Natural killer cell (primary cell): Measurements from ENCODE around the gene GIPC2. TPM values are rescaled to one million over a fixed set of nuclear protein-coding genes. Genes with fewer than 3 reads are reported as not detected.
"Not testable (repeated sequence)": the region's sequence is repeated elsewhere in the genome, so short reads cannot be mapped to it uniquely, and the experiment has no call there.

ENCODE experiments used
- ATAC-seq, 3 donors: fragments of 150-1000 bp in 2 of 3; fragments of 200-7000 bp in 1 of 3; cut with Tn5 transposase; 1 replicate in 1 of 3; 2 replicates in 2 of 3; pipeline ENCODE4 v1.10.0; 2021; ENCODE audit warnings: mild to moderate bottlenecking in 2 of 3, moderate library complexity in 2 of 3
- DNase-seq, 2 donors: peaks; one replicate each; pipeline versions ENCODE4 v3.0.0 to v3.0.0-alpha.2; 2013 to 2021; ENCODE audit warnings: mixed read lengths in 1 of 2
- H3K27ac ChIP-seq: one replicate; pipeline ENCODE4 v1.5.1; 2013; ENCODE audit warnings: mild to moderate bottlenecking, low read length
- H3K27me3 ChIP-seq: one replicate; pipeline ENCODE4 v1.6.1; 2013; ENCODE audit warnings: low read length; ENCODE audit not compliant: control insufficient read depth, insufficient read depth
- H3K36me3 ChIP-seq: one replicate; pipeline ENCODE4 v1.6.1; 2013; ENCODE audit warnings: low read length; ENCODE audit not compliant: control insufficient read depth, insufficient read depth
- H3K4me1 ChIP-seq: one replicate; pipeline ENCODE4 v1.6.1; 2013; ENCODE audit warnings: low read length; ENCODE audit not compliant: control insufficient read depth, insufficient read depth
- H3K4me3 ChIP-seq: one replicate; pipeline ENCODE4 v1.5.1; 2013; ENCODE audit warnings: low read length
- H3K9me3 ChIP-seq: one replicate; pipeline ENCODE4 v1.6.1; 2013; ENCODE audit warnings: low read length; ENCODE audit not compliant: control insufficient read depth, insufficient read depth
- H3K27ac Mint-ChIP-seq, 2 donors: one replicate each; pipeline ENCODE4 v1.8.0; 2022; ENCODE audit warnings: mild to moderate bottlenecking in 2 of 2, mixed read lengths in 2 of 2, moderate library complexity in 1 of 2
- H3K27me3 Mint-ChIP-seq, 2 donors: one replicate each; pipeline ENCODE4 v1.8.0; 2022; ENCODE audit warnings: low read depth in 2 of 2, mixed read lengths in 2 of 2
- H3K36me3 Mint-ChIP-seq: one replicate; pipeline ENCODE4 v1.8.0; 2022; ENCODE audit warnings: mixed read lengths
- H3K4me1 Mint-ChIP-seq, 2 donors: one replicate each; pipeline ENCODE4 v1.8.0; 2022; ENCODE audit warnings: mixed read lengths in 2 of 2
- H3K4me3 Mint-ChIP-seq: one replicate; pipeline ENCODE4 v1.8.0; 2022; ENCODE audit warnings: mild to moderate bottlenecking, moderate library complexity, mixed read lengths
- H3K9me3 Mint-ChIP-seq, 2 donors: one replicate each; pipeline ENCODE4 v1.8.0; 2022; ENCODE audit warnings: mixed read lengths in 2 of 2
- WGBS: methylation state at CpG from one replicate; pipeline ENCODE4 v1.1.7; 2013; ENCODE audit warnings: missing lambda C conversion rate; ENCODE audit not compliant: insufficient coverage; 5-methylcytosine and 5-hydroxymethylcytosine counted together
- intact Hi-C: fragments of 100-400 bp; cut with micrococcal nuclease; formaldehyde crosslinking; loops from one replicate; pipeline ENCODE4 v1.14.2; 2022
- total RNA-seq, 4 donors: library from RNA; stranded (reverse); fragments of 120-200 nt in 1 of 4; gene quantifications; one replicate each; pipeline versions ENCODE4 v1.2.3 to v1.2.4, GENCODE V29; 2013 to 2022
- TF ChIP-seq, protein P1 (sequence below): fragments of 200-600 bp; IDR thresholded peaks from one replicate; pipeline ENCODE4 v1.8.0; 2022; ENCODE audit warnings: antibody characterized with exemption

GIPC2 gene
- total RNA-seq, 3 donors from 2014 or later (not counting 1 experiment from before 2014, with no cell fraction given): not detected

DNA sequence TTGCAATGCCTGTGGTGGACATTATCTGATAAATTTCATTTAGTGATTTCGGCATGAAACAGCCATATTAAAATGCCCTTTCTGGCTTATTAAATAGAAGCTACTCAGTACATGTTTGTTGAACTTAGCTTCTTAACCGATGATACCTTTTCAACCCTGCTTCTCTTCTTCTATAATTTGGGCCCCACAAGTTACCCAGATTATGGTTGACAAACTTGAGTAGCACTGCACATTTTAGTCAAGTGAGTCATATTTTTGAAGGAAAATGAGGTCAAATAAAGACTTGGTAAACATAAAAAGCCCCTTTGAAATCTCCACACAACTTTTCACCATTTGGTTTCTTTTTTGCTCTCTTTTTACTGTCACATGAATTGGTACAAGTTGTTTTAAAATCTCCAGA, 33.8 kb downstream of the GIPC2 start:
- peak in 1 of 3 donors; percentile 15 for ATAC-seq
- TF ChIP-seq, protein P1, sequence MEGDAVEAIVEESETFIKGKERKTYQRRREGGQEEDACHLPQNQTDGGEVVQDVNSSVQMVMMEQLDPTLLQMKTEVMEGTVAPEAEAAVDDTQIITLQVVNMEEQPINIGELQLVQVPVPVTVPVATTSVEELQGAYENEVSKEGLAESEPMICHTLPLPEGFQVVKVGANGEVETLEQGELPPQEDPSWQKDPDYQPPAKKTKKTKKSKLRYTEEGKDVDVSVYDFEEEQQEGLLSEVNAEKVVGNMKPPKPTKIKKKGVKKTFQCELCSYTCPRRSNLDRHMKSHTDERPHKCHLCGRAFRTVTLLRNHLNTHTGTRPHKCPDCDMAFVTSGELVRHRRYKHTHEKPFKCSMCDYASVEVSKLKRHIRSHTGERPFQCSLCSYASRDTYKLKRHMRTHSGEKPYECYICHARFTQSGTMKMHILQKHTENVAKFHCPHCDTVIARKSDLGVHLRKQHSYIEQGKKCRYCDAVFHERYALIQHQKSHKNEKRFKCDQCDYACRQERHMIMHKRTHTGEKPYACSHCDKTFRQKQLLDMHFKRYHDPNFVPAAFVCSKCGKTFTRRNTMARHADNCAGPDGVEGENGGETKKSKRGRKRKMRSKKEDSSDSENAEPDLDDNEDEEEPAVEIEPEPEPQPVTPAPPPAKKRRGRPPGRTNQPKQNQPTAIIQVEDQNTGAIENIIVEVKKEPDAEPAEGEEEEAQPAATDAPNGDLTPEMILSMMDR: no peak

DNA sequence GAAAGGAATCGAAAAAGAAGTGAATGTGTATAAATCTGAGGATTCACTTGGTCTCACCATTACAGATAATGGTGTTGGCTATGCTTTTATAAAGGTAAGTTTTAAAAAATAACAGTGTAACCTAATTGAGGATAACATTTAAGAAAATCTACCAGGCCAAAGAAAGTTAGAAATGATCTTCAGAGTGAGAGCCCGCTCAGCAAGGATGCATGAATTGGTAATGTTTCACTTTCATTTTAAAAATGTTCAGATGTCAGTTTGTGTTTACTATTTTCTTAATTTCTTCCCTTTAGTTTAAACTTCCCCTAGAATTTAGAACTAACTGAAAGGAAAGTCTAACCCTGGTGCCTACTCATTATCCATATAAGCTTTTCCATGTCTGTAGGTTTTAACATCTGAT, 35.0 kb downstream of the GIPC2 start:
- Histone ChIP-seq H3K4me3 (no peak overlapping the region), H3K36me3 (no peaks in the 10 kb centered on the region), H3K4me1 (no peaks in the 10 kb centered on the region), H3K27me3 (no peaks in the 10 kb centered on the region), H3K9me3 (no peaks in the 10 kb centered on the region), H3K27ac (peak overlapping the region; percentile 17)
- peaks cover under 1 to 2% of the 10 kb centered on the region in 2 donors for H3K9me3 Mint-ChIP-seq
- peak overlapping the region; percentile 44 to 75 for H3K27ac Mint-ChIP-seq
- peak overlapping the region; percentile 63 for H3K4me3 Mint-ChIP-seq
- TF ChIP-seq, protein P1: no peak
- ATAC-seq: no peak
- peak in 1 of 2 donors; percentile 4 for DNase-seq
- peaks cover 6% of the 10 kb centered on the region in 2 donors for H3K27me3 Mint-ChIP-seq
- H3K36me3 Mint-ChIP-seq: peaks cover 8% of the 10 kb centered on the region
- intact Hi-C loops: no loop called here
- WGBS: 80% methylated on average over 1 of the region's 2 CpGs
- peaks cover 9 to 12% of the 10 kb centered on the region in 2 donors for H3K4me1 Mint-ChIP-seq

More for the DNA sequence above, 33.8 kb downstream of the GIPC2 start:
- peaks cover 9 to 12% of the 10 kb centered on the region in 2 donors for H3K4me1 Mint-ChIP-seq
- H3K9me3 Mint-ChIP-seq: no peaks in the 10 kb centered on the region
- intact Hi-C loops: no loop called here
- 83% methylated on average over 2 of the region's 2 CpGs for WGBS
- no peaks in the 10 kb centered on the region for H3K36me3 Mint-ChIP-seq
- no peaks in the 10 kb centered on the region for H3K27me3 Mint-ChIP-seq
- H3K4me1 ChIP-seq: no peaks in the 10 kb centered on the region
- no peak overlapping the region for H3K4me3 ChIP-seq
- DNase-seq: no peak
- H3K36me3 ChIP-seq: no peaks in the 10 kb centered on the region
- no peaks in the 10 kb centered on the region for H3K27me3 ChIP-seq
- H3K27ac ChIP-seq: no peak overlapping the region
- H3K9me3 ChIP-seq: no peaks in the 10 kb centered on the region
- no peak overlapping the region for H3K27ac Mint-ChIP-seq
- H3K4me3 Mint-ChIP-seq: no peak overlapping the region

DNA sequence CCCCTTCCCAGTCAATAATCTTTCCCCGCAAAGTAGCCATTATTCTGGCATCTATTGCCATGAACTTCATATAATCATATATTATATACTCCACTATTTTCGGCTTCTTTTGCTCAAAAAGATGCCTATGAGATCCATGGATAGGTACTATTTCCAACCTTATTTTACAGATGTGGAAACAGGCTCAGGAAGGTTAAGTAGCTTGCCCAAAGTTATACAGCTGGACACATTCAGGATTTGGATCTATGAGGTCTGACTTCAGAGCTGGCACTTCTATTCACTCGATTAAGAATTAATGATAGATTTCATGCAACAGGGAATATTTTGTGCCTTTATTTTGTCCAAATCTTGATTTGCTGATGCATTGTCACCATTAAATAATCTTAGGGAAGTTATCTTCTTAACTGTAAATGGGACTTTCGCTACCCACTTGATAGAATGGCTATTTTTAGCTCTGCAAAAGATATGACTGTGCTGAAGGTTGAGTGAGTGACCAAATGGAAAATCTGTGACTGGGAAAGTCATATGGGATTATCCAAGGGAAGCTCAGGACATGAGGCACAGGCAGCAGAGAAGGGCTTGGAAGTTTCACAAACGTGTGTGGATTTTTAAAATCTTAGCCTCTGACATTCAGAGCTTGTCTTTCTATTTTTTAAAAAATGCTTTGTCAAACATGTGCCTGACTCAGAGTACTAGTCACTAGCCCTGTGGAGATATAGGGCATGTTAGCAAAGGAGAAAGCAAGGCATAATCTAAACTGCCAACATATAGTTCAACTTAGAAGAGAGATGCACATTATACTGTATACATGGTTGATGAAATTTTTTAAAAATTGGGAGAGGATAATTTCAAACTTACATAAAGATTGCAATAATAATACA, 36.5 kb downstream of the GIPC2 start:
- Mint-ChIP-seq H3K4me1 (peaks cover 9 to 12% of the 10 kb centered on the region in 2 donors), H3K27me3 (peaks cover 6 to 20% of the 10 kb centered on the region in 2 donors), H3K36me3 (peaks cover 22% of the 10 kb centered on the region), H3K9me3 (peaks cover 9 to 10% of the 10 kb centered on the region in 2 donors), H3K27ac (no peak overlapping the region), H3K4me3 (no peak overlapping the region)
- no peak overlapping the region for H3K4me3 ChIP-seq
- H3K27ac ChIP-seq: no peak overlapping the region
- DNase-seq: no peak
- no peak for ATAC-seq
- no peaks in the 10 kb centered on the region for H3K27me3 ChIP-seq
- peaks cover under 1% of the 10 kb centered on the region for H3K9me3 ChIP-seq
- intact Hi-C loops: no loop called here
- 96% methylated on average over 5 of the region's 5 CpGs for WGBS
- H3K4me1 ChIP-seq: no peaks in the 10 kb centered on the region
- no peaks in the 10 kb centered on the region for H3K36me3 ChIP-seq
- TF ChIP-seq, protein P1: no peak

DNA sequence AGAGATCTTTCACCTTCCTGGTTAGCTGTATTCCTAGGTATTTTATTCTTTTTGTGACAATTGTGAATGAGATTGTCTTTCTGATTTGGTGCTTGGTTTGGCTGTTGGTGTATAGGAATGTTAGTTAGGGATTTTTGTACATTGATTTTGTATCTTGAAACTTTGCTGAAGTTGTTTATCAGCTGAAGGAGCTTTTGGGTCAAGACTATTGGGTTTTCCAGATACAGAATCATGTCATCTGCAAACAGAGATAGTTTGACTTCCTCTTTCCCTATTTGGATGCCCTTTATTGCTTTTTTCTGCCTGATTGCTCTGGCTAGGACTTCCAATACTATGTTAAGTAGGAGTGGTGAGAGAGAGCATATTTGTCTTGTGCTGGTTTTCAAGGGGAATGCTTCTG, 38.9 kb downstream of the GIPC2 start:
- intact Hi-C loops, DNase-seq, H3K4me3 Mint-ChIP-seq, H3K9me3 Mint-ChIP-seq, H3K4me1 ChIP-seq, H3K4me3 ChIP-seq, ATAC-seq, H3K9me3 ChIP-seq, H3K36me3 ChIP-seq, H3K27ac Mint-ChIP-seq, H3K27me3 ChIP-seq, H3K27ac ChIP-seq: not testable (repeated sequence)
- H3K36me3 Mint-ChIP-seq: peaks cover 22% of the 10 kb centered on the region
- peaks cover 9 to 12% of the 10 kb centered on the region in 2 donors for H3K4me1 Mint-ChIP-seq
- H3K27me3 Mint-ChIP-seq: peaks cover 6 to 20% of the 10 kb centered on the region in 2 donors
